Activated CD4-positive, alpha-beta T cell treated with anti-CD3 and anti-CD28 coated beads for 4 hours (primary cell): ENCODE data around the gene HEXIM2.
"Not testable (repeated sequence)": the region's sequence is repeated elsewhere in the genome, so short reads cannot be mapped to it uniquely, and the experiment has no call there.

Source experiments
- DNase-seq, 2 donors: peaks; one replicate each; pipeline ENCODE4 v3.0.0-alpha.2; 2020

The HEXIM2 gene

GRCh38 chr17:45171338-45172231 lies 9.9 kb downstream of the HEXIM2 start:
- no peak for DNase-seq

DNA sequence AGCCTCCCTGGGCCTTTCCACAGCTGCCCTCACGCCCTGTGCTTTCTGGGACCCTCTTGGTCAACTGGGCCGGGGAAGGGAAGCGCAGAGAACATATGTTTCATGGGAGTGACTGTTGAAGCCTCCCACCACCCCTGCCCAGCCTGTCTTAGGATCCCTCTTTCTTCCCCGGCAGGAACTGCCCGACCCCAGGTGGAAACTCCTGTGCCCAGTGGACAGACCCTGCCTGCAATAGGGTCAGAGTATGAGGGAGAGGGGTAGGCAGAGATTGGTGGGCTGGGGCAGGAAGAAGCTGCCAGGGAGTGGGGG lies 10.5 kb downstream of the HEXIM2 start:
- no peak for DNase-seq

DNA sequence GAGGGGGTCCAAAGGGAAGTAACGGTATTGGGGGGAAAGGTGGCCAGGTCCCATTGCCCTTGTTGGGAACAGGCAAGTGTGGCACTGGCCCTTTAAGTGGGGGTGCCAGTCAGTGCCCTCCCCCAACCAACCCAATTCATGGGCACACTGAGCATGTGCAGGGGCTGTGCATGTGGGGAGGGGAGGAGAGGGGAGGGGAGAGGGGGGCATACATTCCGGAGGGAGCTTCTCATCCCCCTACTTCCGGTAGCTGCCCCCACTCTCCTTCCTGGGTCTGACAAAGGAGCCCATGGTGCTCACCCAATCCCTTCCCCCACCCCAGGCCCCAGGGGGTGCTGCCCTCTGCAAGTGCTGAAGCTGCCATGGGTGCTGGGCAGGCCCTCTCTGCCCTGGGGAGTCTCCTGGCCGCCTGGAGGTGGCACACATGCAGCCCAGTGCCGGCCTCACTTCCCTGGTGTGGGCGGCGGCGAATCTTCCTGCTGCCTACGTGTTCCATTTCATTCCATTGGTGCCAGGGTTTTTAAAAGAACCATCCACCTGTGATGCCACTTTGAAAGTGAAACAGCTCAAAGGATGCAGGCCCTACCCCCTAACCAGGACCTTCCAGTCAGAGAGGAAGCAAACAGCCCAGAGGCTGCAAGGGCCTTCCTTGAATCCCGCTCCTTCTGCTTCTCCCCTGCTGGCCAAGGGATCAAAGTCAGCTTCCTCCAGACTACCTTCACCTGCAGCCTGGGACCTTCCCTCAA lies 11.0 kb downstream of the HEXIM2 start:
- DNase-seq = peak; percentile 33 to 36

GRCh38 chr17:45175759-45176115 lies 14.1 kb downstream of the HEXIM2 start:
- DNase-seq = no peak

DNA sequence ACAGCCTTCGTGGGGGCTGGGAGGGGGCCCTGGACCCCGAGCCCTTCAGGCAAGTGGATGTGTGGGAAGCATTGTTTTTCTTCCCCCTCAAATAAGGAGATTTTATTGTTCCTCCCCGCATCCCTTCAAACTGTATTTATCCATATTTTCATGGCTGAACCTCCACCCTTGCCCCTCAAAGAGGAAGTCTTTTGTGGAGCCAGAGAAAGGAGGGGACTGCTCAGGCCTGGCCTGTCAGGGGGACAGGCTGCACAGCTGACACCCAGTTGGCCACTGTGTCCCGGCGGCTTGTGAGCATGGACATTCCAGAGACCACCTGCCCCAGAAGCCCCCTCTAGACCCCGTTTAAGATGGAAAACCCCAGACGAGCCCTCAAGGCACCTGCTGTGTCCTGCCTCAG lies 15.9 kb downstream of the HEXIM2 start:
- DNase-seq = no peak

DNA sequence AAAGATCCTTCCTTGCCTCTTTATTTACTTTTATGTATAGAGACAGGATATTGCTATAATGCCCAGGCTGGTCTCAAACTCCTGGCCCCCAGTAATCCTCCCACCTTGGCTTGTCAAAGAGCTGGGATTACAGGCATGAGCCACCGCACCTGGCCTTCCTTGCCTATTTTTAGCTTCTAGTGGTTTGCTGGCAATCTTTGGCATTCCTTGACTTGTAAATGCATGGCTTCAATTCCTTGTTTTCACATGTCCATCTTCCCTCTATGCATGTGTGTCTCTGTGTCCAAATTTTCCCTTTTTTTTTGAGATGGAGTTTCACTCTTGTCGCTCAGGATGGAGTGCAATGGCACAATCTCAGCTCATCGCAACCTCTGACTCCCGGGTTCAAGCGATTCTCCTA lies 22.5 kb downstream of the HEXIM2 start:
- DNase-seq = no peak

GRCh38 chr17:45186801-45187354 lies 25.2 kb downstream of the HEXIM2 start:
- DNase-seq = no peak

DNA sequence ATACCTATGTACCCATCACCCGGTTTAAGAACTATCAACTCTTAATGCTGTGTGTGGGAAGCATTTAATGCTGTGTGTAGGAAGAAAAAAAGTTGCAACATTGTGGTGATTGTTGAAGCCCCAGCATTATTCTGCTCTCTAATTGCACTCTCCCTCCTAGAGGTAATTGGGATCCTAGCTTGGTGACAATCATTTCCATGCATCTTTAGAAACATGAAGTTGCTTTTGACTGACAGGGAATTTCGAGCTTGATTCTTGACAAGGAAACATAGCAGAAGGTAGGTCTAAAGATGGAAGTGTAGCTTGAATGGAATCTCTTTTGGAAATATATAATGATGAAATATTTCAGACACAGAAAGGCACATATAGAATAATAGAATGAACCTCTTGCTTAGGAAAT lies 27.3 kb downstream of the HEXIM2 start:
- DNase-seq = no peak

DNA sequence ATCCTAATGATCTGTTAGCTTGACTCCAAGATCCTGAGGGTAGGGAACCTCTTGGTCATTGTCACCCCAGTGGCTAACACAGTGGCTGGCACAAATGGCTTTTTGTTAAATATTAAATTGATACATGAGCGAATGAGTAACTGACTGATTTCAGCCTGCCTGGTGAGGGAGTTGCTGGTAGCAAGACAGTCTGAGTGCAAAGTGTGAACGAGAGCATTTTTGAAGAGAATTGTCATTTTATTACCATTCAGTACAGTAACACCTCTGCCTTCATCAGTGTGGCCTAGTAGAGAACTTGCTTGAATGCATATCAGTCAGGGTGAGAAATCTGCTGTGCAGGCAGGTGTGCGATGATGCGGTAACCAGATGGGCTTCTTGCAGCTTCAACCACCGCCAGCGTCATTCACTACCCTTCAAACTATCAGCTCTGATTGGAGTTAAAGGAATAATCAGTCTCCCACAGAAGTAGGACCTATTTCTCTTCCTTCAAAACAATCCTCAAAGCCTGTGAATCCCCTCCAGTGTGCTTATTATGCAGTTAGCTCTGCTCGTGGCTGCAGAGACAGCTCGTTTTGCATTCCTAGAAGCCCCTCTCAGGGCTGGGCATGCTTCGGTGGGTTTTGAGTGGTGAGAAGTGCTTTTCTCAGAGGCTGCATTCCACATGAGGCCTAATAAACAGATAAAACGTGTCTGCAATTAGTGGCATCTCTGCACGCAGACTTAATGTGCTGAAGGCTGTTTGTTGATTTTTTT lies 29.0 kb downstream of the HEXIM2 start:
- no peak for DNase-seq

- no peak for DNase-seq
These were observed 33.7 kb downstream of the HEXIM2 start for GRCh38 chr17:45195424-45195823.

GRCh38 chr17:45197108-45197507 lies 35.4 kb downstream of the HEXIM2 start:
- DNase-seq = no peak

GRCh38 chr17:45197555-45198334 lies 36.1 kb downstream of the HEXIM2 start:
- peak; percentile 81 to 90 for DNase-seq

DNA sequence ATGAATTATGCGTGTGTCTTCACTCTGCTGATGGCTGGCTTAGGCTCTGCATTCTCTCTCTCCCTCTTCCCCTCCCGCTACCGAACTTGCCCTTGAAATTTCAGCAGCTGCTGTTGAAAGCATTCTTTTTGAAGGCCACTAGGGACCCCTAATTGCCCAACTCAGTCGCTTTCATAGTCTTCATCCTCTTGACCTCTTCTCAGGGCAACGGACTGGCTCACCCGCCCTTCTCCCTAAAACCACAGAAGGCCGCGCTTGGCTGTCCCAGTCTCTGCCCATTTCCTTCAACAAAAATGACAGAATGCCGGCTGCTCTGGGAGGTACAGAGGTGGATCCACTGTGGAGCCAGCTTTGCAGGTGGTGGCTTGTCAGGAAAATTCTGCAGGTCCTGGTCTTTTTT lies 39.0 kb downstream of the HEXIM2 start:
- no peak for DNase-seq

GRCh38 chr17:45201457-45201856 lies 39.8 kb downstream of the HEXIM2 start:
- no peak for DNase-seq

GRCh38 chr17:45201880-45202279 lies 40.2 kb downstream of the HEXIM2 start:
- not testable (repeated sequence) for DNase-seq

DNA sequence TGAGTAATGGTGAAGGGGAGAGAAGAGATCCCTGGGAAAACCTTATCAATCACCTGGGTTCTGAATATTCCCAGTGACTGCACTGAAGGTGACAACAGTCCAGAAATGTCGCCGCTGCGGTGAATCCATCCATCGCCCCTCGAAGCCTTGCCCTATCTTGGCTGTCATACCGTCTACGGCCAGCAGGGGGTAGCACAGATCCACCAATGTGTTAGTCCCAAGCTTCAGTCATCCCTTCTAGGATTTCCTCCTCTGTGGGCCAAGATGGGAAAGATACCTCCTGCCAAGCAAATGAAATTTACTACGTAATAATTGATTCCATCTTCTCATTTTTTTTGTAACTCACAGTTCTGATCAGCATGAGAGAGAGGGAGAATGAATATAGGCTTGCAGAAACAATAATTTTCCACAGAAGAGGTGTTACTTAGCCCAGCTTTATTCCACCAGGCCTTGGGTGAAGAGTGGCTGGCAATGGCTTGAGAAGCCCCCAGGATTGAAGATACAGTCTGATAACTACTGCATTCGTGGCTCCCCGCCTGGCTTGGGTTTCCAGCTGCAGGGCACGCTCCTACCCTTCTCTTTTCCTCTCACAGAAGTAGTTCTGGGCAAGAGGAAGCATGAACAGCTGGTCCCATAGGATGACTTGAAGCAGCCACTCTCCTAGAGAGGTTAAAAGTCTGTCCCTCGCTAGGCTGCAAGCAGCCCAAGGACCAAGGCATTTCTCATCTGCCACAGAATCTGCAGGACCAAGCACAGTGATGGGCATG lies 57.4 kb downstream of the HEXIM2 start:
- peak; percentile 75 to 92 for DNase-seq
